ACC112 (cell line): Measurements from ENCODE around the gene HAPLN1.

Experiments used
- H2AFZ ChIP-seq: fragments of 200-600 bp; sonication (generic); one replicate; pipeline ENCODE4 v1.6.0; 2017; ENCODE audit warnings: antibody characterized with exemption, low read length; ENCODE audit not compliant: unreplicated experiment
- H3K27ac ChIP-seq: fragments of 200-600 bp; sonication (generic); 2 replicates; pipeline ENCODE4 v1.5.1; 2014; ENCODE audit warnings: low read depth, mild to moderate bottlenecking, antibody characterized with exemption, low read length, moderate library complexity
- H3K27me3 ChIP-seq: fragments of 200-600 bp; sonication (generic); 2 replicates; pipeline ENCODE4 v1.6.1; 2014; ENCODE audit warnings: mild to moderate bottlenecking, antibody characterized with exemption, low read length, moderate library complexity, mixed read lengths; ENCODE audit not compliant: insufficient read depth
- H3K36me3 ChIP-seq: fragments of 200-600 bp; sonication (generic); 2 replicates; pipeline ENCODE4 v1.6.1; 2016; ENCODE audit warnings: mild to moderate bottlenecking, antibody characterized with exemption, low read length, moderate library complexity, mixed read lengths; ENCODE audit not compliant: insufficient read depth
- H3K4me1 ChIP-seq: fragments of 200-600 bp; sonication (generic); one replicate; pipeline ENCODE4 v1.6.1; 2016; ENCODE audit warnings: low read length, mixed read lengths; ENCODE audit not compliant: insufficient read depth, unreplicated experiment, control insufficient read depth
- H3K4me3 ChIP-seq: fragments of 200-600 bp; sonication (generic); 2 replicates; pipeline ENCODE4 v1.5.1; 2014; ENCODE audit warnings: mild to moderate bottlenecking, low read depth, low read length
- H3K79me2 ChIP-seq: fragments of 200-600 bp; sonication (generic); one replicate; pipeline ENCODE4 v1.6.0; 2016; ENCODE audit warnings: low read length; ENCODE audit not compliant: control insufficient read depth, unreplicated experiment, insufficient read depth

HAPLN1 gene

DNA sequence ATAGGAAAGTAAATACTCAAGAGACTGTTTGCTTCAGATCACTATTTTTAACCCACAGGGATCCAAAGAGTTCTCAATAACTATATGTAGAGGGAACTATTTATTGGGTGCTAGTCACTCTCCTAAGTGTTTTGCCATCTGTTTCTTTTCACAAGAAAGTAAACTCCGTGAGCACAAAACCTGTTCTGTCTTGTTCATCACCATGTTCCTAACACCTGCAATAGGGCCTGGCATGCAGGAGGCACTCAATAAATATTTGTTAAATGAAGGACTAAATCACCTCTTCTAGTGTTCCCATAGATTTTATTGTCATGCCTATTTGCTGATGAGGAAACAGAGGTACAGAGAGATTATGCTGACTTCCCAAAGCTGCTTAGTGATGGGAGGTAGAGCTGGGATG, 130.9 kb downstream of the HAPLN1 start:
- H3K79me2 ChIP-seq: no peaks in the 10 kb centered on the region
- no peaks in the 10 kb centered on the region for H3K27me3 ChIP-seq
- no peak overlapping the region for H2AFZ ChIP-seq
- H3K4me3 ChIP-seq: no peak overlapping the region
- H3K4me1 ChIP-seq: peaks cover 12% of the 10 kb centered on the region
- H3K36me3 ChIP-seq: no peaks in the 10 kb centered on the region
- H3K27ac ChIP-seq: no peak overlapping the region
